PFSK-1 (cell line): Measurements from ENCODE around the gene IQGAP3.

Experiments
- FOXP2 ChIP-seq: optimal IDR thresholded peaks from 2 replicates; pipeline ENCODE3; 2011; ENCODE audit warnings: borderline replicate concordance, control low read depth, inconsistent platforms; ENCODE audit not compliant: insufficient read depth; ENCODE audit errors: extremely low read length, extremely low read depth
- POLR2AphosphoS5 ChIP-seq: IDR thresholded peaks from 2 replicates; pipeline ENCODE4 v1.6.1; 2012; ENCODE audit warnings: low read depth, mild to moderate bottlenecking, control low read depth, low read length, moderate library complexity
- REST ChIP-seq, 2 experiments: IDR thresholded peaks; 2 replicates each; pipeline versions ENCODE4 v1.6.1 to v1.8.0; 2011 to 2012; ENCODE audit warnings: low read depth in 2 of 2, low read length in 2 of 2, control low read depth in 1 of 2, inconsistent platforms in 1 of 2, mild to moderate bottlenecking in 1 of 2, moderate library complexity in 1 of 2; ENCODE audit not compliant: insufficient read depth in 1 of 2
- SIN3A ChIP-seq: IDR thresholded peaks from 2 replicates; pipeline ENCODE4 v1.6.1; 2012; ENCODE audit warnings: mild to moderate bottlenecking, low read length, moderate library complexity, borderline replicate concordance; ENCODE audit not compliant: insufficient read depth
- TAF1 ChIP-seq: IDR thresholded peaks from 2 replicates; pipeline ENCODE4 v1.6.1; 2012; ENCODE audit warnings: low read length, control low read depth, borderline replicate concordance; ENCODE audit not compliant: insufficient read depth

The IQGAP3 gene

GRCh38 chr1:156493154-156493631 is 79.2 kb downstream of the IQGAP3 start:
- TF ChIP-seq POLR2AphosphoS5 (no peak), FOXP2 (no peak), TAF1 (no peak), REST (IDR thresholded peaks at IDR 0.05; ENCODE audit: insufficient read depth in 1 of 2, low read depth in 2 of 2, low read length in 2 of 2) (no peak), SIN3A (no peak)

- TF ChIP-seq TAF1, result no peak
- no peak for TF ChIP-seq FOXP2
- TF ChIP-seq SIN3A, result no peak
- no peak for TF ChIP-seq POLR2AphosphoS5
- no peak for TF ChIP-seq REST (IDR thresholded peaks at IDR 0.05; ENCODE audit: insufficient read depth in 1 of 2, low read depth in 2 of 2, low read length in 2 of 2)
Measured at GRCh38 chr1:156492591-156493080, 79.7 kb downstream of the IQGAP3 start.

DNA sequence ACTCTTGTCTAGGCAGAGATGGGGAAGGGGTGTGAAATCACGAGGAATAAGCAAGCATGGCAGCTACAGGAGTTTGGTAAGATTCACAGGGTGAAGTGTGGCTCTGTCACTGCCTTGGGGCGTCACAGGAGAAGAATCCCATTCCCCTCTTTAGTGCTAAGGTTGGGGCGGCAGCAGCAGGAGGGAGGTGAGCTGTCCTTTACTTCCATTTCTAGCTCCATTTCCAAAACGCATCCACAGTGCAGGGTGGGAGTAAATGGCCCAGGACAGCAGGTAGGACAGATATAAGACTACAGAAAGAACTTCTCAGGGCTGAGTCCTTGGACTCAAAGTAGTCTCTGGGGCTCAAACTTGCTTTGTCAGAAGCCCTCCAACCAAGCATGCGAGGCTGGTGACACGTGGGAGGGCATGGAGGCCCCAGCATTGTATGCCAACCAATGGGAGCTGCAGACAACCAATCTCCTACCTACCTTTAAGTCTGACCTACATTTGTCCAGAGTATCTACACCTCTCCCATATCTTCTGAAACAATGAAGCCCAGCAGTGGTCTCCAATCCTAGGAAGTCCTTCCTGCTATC is 80.3 kb downstream of the IQGAP3 start:
- TF ChIP-seq FOXP2 (no peak), SIN3A (no peak), POLR2AphosphoS5 (no peak), TAF1 (no peak), REST (IDR thresholded peaks at IDR 0.05; ENCODE audit: insufficient read depth in 1 of 2, low read depth in 2 of 2, low read length in 2 of 2) (no peak)

DNA sequence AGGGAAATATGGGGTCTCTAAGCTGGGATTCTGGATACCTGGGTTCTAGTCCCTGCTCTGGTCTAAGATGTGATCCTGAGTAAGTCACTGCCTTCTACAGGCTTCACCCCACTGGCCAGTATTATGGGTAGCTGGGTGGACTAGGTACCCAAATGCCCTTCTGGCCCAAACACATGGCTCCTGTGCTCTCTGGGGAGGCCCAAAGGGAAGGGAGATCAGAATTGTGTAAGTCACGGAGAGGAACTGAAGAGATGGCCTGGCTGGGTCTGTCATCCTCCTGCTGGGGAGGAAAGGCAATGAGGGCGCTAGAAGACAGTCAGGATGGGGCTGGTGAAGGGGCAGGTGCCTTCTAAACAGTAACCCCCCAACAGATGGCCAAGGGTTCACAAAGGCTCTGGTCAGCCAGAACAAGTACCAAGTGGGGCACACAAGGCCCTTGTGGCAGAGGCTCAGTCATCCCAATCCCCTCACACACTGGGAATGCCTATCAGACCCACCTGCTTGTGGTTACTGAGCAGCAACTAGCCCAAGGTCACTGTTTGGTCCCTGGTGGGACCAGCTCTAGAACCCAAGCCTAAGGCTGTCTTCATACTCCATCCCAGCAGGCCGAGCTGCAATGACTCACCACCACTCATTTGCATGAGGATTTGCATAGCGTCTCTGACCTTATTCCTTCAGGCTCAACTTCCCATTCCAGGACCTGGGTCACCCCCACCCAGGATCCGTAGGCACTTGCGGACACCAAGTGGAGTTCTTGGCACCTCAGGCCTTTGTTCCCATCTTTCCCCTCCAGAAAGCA is 81.0 kb downstream of the IQGAP3 start:
- TF ChIP-seq REST (IDR thresholded peaks at IDR 0.05; ENCODE audit: insufficient read depth in 1 of 2, low read depth in 2 of 2, low read length in 2 of 2), result no peak
- TF ChIP-seq TAF1, result no peak
- TF ChIP-seq FOXP2, result no peak
- TF ChIP-seq SIN3A, result no peak
- TF ChIP-seq POLR2AphosphoS5, result no peak
